Mammary epithelial cell (primary cell): Measurements from ENCODE around the gene VEGFB.

Experiments used
- CTCF ChIP-seq, 2 donors: IDR thresholded peaks in 1 of 2; conservative IDR thresholded peaks in 1 of 2; 2 replicates each; pipeline ENCODE4 v1.5.1; 2011 to 2012; ENCODE audit warnings: inconsistent platforms in 2 of 2, low read length in 2 of 2, mild to moderate bottlenecking in 2 of 2, control low read depth in 1 of 2, low read depth in 1 of 2; ENCODE audit not compliant: insufficient read depth in 1 of 2; ENCODE audit errors: extremely low read depth in 1 of 2
- EZH2 ChIP-seq: IDR thresholded peaks from 2 replicates; pipeline ENCODE4 v1.6.1; 2012; ENCODE audit warnings: low read length, inconsistent platforms, borderline replicate concordance

- peak; percentile 17 to 55 for TF ChIP-seq CTCF (conservative IDR thresholded peaks at IDR 0.05 in 1 of 2, IDR thresholded peaks at IDR 0.05 in 1 of 2; ENCODE audit: extremely low read depth in 1 of 2, insufficient read depth in 1 of 2, low read depth in 1 of 2, low read length in 2 of 2)
- TF ChIP-seq EZH2: no peak
These were observed 8.5 kb upstream of the VEGFB start, which contains the start of the genes NUDT22 and TRPT1 for GRCh38 chr11:64225608-64226506.
